DMS 273 (cell line): ENCODE data around the gene TGFBR3.
A peak's percentile ranks its signal among the peaks of the same experiment; 100 is the strongest.
"Not testable (repeated sequence)": the region's sequence is repeated elsewhere in the genome, so short reads cannot be mapped to it uniquely, and the experiment has no call there.

Experiments
- DNase-seq: peaks from one replicate; lab custom pipeline; 2025; ENCODE audit not compliant: unreplicated experiment; lab: John Stamatoyannopoulos, UW

TGFBR3 gene

DNA sequence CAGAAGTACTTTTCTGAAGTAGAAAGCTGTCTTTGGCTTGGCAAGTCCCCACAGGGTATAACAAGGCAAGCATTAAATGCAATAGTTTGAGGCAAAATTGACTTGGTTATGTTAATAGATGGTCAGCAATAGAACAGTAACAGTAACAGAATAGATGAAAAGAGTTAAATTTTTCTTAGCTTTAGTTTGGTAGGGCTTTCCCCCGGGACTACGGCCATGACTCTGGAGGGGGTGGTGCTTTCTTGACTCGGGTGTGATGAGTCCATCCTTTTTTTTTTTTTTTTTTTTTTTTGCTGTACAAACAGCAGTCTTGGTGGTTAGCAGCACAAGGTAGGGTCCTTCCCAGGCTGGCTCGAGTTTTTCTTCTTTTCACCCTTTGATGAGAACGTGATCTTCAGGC, 219.3 kb downstream of the TGFBR3 start:
- DNase-seq = not testable (repeated sequence)

DNA sequence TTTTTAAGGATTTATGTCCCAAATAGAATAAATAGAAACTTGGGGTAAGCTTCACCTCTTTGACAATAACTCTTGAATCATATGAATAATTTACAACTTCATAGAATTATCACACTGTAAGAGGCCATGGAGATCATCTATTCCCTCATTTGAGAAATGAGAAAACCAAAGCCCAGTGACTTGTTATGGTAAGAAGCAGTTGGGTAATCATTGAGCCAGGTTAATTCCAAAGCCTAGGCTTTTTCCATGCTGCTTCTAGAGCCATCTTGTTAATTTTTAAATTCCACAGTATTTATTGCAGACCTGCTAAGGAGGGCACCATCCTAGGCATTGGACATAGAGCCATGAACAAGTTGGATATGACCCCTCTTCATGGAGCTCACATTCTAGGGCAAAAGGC, 224.8 kb downstream of the TGFBR3 start:
- no peak for DNase-seq

DNA sequence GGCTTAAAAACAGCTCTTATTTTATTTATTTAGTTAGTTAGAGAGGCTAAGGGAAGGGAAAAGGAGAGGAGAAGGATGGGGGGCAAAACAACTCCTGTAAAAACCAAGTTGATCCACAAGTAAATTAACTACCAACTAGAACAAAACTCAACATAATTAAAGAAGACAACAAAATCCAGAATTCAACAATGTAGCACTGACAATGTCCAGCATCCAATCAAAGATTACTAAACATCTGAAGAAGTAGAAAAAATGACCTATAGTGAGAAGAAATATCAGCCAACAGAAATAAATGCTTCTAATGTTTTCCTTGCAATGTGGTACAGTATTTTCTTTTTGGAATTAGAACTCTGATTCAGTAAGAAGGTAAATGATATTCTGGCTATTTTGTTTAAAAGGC, 225.2 kb downstream of the TGFBR3 start:
- DNase-seq = no peak

DNA sequence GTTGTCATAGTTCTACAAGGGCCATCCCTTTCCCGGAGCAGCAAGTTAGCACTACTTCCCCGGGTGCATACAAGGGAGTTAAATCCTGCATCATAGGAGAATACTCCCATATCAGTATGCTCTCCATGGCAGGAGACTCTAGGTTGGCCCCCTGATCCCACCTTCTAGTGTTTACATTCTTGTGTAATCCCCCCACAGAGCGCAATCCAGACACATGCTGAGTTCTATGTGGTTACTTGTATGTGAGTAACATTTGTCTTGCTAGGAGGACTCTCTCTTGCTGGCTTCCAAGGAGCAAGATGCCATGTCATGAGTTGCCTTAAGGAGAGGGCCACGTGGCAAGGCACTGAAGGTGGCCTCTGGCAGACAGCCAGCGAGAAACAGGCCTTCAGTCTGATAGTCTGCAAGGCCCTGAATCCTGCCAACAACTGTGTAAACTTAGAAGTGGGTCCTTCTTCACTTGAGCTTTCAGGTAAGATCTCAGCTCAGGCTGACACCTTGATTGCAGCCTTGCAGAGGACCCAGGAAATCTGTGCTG, 230.0 kb downstream of the TGFBR3 start:
- DNase-seq = no peak

DNA sequence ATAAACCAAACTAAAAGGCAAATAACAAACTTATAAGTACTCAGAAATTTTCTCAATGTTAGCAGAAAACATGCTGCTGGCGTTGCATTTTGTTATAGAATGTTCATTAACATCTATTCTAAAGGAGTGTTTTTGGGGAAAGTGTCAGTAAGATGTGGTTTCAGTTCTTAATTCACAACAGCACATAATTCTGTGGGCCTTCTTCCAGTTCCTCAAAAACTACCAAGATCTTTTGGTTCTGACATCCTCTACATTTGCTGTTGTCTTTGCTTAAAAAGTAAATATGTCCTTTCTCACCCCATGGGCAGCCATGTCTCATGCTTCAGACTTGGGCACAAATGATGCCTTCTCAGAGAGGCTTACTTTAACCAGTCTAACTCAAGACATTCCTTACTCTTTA, 232.8 kb downstream of the TGFBR3 start:
- no peak for DNase-seq

DNA sequence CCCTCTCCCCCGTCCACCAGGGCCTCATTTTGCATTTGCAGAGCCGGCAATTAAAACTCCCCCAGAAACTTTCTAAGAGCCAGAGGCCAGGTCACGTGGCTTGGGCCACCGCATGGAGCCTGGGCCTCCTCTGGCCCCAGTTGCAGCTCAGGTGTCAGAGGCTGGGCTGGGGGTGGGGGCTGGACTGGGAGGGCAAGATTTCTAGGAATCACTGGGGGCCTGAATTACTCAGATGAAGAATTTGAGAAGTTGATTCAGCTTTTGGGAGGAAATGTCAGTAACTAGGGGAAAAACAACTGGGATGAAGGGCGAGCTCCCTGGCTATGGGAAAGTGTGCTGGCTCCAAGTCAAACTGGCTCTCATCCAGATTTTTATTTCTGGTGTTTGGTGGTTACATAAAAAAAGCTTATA, 234.3 kb downstream of the TGFBR3 start:
- DNase-seq = no peak

DNA sequence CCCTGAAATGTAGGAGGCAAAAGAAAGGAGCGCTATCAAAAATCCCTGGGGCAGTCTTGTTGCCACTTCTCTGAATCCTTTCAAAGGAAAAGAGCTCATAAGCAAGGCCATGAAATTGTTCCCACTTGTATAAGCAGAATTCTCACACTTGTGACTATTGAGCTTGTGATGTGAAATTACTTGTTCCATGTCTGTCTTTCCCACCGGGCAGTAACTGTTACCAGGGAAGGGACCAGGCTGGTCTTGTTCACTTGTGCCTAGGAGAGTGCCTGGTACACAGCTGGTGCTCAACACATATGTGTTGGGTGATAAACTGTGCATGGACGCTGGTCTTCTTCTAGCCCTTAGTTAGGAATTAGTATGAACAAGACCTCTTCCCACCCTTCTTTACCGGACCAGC, 234.7 kb downstream of the TGFBR3 start:
- no peak for DNase-seq

DNA sequence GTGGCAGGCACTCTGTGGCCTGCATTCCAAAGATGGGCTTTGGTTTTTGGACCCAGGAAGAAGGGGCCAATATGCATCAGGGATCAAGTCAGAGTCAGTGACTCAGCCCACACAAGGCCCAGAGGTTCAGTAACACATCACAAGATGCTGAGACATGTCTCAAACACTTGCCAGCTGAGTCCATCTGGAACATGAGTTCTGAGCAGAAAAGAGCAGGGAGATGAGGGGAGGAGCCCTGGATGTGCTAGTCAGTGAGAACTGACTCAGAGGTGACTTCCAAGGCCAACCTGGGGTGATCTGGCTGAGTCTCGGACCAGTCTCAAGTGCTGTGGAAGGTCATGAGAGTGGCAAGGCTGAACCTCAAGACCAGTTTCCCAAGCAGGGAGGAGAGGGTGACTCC, 235.2 kb downstream of the TGFBR3 start:
- DNase-seq = peak; percentile 36

DNA sequence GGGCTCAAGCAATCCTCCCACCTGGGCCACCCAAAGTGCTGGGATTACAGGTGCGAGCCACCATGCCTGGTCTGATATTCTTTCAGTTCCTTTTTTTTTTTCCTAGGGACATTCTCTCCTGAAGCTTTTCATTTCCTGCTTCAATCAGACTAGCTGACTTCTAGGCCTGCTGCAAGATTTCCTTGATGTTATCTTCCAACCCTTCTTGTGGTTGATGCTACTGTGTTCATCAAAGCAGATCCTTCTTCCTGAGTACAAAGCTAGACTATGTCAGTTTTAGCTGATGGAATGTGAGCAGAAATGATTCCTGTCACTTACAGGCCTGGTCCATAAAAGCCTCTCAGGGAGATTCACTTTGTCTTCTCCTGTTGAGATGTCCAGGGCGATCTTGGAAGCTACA, 238.9 kb downstream of the TGFBR3 start:
- no peak for DNase-seq

DNA sequence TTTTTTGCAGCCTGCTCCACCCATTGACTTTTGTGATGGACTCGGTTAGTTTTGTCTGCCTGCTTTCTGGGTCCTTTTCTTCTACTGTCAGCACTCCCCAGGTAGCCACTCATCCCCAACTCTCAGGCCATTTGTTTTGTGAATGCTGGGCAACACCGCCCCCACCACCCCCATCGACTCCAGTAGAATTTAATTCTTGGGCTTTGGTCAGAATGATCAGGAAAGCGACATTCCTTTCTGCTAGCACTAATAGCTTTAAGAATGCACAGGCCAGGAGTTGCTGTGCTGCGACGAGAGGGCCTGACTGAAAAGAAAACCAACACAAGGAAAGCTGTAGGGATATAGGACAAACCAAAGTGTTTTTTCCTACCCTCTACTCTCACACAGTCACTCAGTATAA, 240.9 kb downstream of the TGFBR3 start:
- no peak for DNase-seq

DNA sequence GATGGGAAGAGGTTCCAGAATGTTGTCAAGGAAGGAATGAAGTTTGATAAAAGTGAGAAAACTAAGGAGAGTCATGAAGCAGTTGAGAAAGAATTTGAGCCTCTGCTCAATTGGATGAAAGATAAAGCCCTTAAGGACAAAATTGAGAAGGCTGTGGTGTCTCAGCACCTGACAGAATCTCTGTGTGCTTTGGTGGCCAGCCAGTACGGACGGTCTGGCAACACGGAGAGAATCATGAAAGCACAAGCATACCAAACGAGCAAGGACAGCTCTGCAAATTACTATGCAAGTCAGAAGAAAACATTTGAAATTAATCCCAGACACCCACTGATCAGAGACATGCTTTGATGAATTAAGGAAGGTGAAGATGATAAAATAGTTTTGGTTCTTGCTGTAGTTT, 242.5 kb downstream of the TGFBR3 start:
- DNase-seq = no peak

DNA sequence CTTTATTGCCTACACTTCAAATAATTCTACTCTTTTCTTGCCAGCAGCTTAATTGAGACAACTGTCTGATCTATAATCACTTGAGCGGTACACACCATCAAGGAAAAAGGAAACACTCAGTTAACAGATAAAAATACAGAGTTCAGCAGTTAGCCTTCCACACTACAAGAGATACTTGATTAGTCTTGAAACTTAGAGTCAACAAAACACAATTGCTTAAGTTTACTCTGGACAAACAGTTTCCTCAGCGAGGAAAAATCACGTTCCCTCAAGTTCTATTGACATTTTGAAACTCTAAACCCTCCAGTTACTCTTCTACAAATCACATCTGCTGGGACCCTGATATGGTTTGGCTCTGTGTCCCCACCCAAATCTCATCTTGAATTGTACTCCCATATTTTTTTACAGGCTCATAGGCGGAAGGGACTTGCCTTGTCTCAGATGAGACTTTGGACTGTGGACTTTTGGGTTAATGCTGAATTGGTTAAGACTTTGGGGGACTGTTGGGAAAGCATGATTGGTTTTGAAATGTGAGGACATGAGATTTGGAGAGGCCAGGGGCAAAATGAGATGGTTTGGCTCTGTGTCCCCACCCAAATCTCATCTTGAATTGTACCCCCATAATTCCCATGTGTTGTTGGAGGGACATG, 244.9 kb downstream of the TGFBR3 start:
- DNase-seq = no peak

DNA sequence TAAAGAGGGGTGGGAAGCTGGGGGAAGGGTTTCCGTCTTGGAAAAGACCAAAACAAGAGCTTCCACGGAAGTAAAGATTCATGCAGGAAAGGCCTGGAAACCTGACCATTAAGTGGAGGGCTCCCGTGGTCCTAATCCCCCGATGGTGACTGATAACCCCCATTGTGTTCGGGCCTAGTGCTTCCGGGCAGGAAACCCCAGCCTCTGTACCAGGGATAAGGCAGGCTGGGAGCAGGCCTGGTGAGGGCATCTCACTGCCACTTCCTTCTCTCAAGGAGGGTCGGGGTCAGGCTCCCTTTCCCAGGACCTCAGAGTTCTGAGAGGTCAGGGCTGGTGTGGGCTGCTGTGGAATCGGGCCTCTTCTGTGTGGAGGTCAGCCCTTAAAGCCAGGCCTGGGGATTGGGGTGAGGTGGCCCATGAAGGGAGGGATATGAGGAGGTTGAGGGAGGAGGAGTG, 248.4 kb downstream of the TGFBR3 start:
- DNase-seq = no peak

DNA sequence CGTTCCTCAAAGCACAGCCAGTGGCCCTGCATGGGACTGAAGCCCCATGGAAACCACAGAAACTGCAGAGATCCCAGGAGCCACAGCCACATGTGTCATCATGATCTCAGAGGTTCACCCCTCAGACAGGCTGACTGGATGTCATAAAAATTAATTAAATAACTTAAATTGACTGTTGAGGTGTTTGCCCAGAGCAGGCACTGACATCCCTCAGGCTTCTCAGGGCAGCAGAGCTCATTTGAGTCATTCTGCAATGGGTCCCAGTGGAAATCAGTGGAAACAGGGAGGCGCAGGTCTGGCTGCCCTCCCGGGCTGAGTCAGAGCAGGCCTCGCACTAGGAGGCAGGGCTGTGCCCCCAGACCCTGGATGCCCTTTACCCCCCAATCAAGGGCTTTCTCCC, 250.2 kb downstream of the TGFBR3 start:
- no peak for DNase-seq

DNA sequence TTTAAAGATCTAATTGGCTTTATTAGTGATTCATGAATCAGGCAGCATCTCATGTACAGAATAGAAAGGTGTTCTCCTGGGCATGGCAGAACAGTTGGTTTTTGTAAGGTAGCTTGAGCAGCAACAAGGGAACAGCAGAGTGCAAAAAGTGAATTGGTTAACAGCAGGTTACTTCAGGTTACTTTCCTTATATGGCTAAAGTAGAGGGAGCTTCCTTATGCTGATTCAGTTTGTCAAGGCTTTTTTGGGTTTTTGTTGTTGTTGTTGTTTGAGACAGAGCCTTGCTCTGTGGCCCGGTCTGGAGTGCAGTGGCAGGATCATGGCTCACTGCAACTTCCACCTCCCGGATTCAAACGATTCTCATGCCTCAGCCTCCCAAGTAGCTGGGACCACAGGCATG, 252.5 kb downstream of the TGFBR3 start:
- DNase-seq = no peak

DNA sequence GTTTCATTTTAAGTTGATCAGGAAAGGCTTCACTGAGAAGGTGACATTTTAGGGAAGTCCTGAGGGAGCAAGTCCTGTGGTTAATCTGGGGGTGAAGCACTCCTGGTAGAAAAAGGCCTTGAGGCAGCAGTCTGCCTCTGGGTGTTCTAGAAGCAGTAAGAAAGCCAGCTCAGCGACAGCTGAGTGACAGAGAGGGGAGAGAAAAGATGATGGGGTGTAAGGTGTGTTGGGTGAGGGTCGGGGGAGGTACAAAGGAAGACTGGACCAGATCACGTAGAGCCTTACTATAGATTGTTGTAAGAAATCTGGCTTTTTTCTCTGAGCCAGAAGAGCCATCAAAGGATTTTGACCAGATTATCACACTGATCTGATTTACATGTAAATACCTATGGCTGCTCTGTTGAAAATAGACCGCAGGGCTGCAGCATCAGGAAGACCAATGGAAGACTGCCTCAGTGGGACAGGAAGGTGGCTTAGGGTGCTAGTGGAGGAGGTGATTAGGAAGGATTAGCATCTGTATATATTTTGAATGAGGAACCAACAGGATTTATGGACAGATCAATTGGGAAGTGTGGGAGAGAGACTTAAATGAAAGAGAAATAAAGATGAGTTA, 254.1 kb downstream of the TGFBR3 start:
- no peak for DNase-seq

DNA sequence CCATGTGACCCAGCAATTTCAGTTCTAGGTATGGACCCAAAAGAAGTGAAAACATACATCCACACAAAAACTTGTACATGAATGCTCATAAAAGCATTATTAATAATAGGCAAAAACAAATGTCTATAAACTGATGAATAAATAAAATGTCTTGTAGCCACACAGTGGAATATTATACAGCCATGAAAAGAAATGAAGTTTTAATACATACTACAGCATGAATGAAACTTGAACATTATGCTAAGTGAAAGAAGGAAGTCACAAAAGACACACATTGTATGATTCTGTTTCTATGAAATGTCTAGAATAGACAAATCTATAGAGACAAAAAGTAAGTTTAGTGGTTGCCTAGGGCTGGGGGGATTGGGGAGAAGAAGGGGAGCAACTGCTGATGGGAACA, 255.1 kb downstream of the TGFBR3 start:
- no peak for DNase-seq
